Effector memory CD8-positive, alpha-beta T cell (primary cell): Measurements from ENCODE around the gene SRGAP1.

ENCODE experiments used
- ATAC-seq: fragments of 150-1000 bp; cut with Tn5 transposase; replicated peaks from 2 replicates; pipeline ENCODE4 v1.10.0; 2021; ENCODE audit warnings: mild to moderate bottlenecking, moderate library complexity
- DNase-seq, 3 experiments: peaks; one replicate each; pipeline ENCODE4 v3.0.0; 2021
- H3K27ac Mint-ChIP-seq, 2 donors: one replicate each; pipeline ENCODE4 v1.8.0; 2022; ENCODE audit warnings: mild to moderate bottlenecking in 2 of 2, mixed read lengths in 2 of 2, moderate library complexity in 2 of 2
- H3K27me3 Mint-ChIP-seq, 2 donors: one replicate each; pipeline ENCODE4 v1.8.0; 2022; ENCODE audit warnings: mixed read lengths in 2 of 2
- H3K36me3 Mint-ChIP-seq: one replicate; pipeline ENCODE4 v1.8.0; 2022; ENCODE audit warnings: mild to moderate bottlenecking, moderate library complexity, mixed read lengths; ENCODE audit not compliant: insufficient read depth
- H3K4me1 Mint-ChIP-seq, 2 donors: one replicate each; pipeline ENCODE4 v1.8.0; 2022; ENCODE audit warnings: low read depth in 2 of 2, mixed read lengths in 2 of 2
- H3K4me3 Mint-ChIP-seq, 2 donors: one replicate each; pipeline ENCODE4 v1.8.0; 2022; ENCODE audit warnings: mild to moderate bottlenecking in 2 of 2, mixed read lengths in 2 of 2, moderate library complexity in 2 of 2
- H3K9me3 Mint-ChIP-seq, 2 donors: one replicate each; pipeline ENCODE4 v1.8.0; 2022; ENCODE audit warnings: mixed read lengths in 2 of 2

SRGAP1 gene

DNA sequence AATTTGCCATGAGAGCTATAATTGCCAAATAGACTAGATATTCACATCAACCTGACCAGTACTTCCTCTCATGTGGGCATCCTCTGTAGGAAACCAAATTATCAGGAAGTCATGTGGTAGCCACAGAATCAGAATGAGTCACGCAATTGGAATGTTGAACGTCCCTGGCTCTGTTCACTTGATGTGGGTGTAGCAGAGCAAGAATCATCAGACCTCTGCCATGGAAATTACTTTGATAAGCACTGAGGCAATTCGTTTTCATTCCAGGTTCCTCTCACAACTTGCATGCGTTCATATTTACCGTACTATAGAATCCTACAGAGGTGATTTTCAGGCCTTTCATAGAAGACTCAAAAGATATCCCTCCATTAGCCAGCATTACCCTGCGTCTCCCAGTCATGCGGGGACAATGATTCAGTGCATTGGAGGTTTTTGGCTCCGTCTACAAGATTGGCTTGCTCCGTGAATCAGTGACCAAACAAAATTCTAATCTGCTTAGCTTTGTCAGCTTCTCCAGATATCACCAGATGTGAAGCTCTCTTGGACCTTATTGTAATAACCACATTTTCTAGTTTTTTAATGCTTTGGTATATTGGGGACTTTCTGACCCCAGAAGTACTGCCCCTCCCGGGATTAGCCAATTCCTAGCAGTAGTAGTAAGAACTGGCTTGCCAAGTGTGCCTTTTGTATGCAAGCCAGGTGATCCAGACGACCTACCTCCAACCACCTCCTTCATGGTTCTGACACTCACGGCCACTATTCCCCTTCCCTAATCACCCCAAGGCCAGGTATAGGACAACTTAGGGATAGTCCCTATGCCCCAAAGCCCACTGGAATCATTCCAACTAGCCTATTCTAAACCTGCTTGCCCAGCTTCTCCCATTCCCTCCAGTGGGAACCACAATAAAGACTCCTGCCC is 244.2 kb downstream of the SRGAP1 start:
- ATAC-seq (no peak), DNase-seq (no peak)
- H3K9me3 Mint-ChIP-seq, result no peaks in the 10 kb centered on the region
- H3K4me3 Mint-ChIP-seq, result no peak overlapping the region
- no peaks in the 10 kb centered on the region for H3K36me3 Mint-ChIP-seq
- H3K4me1 Mint-ChIP-seq, result no peaks in the 10 kb centered on the region
- peaks cover 8 to 11% of the 10 kb centered on the region in 2 donors for H3K27me3 Mint-ChIP-seq
- H3K27ac Mint-ChIP-seq, result no peak overlapping the region

- ATAC-seq, result no peak
- Mint-ChIP-seq H3K27me3 (peaks cover 8 to 11% of the 10 kb centered on the region in 2 donors), H3K9me3 (no peaks in the 10 kb centered on the region), H3K4me1 (no peaks in the 10 kb centered on the region), H3K27ac (no peak overlapping the region), H3K36me3 (no peaks in the 10 kb centered on the region), H3K4me3 (no peak overlapping the region)
- DNase-seq, result no peak
Measured at GRCh38 chr12:64090047-64090446, 245.5 kb downstream of the SRGAP1 start.

DNA sequence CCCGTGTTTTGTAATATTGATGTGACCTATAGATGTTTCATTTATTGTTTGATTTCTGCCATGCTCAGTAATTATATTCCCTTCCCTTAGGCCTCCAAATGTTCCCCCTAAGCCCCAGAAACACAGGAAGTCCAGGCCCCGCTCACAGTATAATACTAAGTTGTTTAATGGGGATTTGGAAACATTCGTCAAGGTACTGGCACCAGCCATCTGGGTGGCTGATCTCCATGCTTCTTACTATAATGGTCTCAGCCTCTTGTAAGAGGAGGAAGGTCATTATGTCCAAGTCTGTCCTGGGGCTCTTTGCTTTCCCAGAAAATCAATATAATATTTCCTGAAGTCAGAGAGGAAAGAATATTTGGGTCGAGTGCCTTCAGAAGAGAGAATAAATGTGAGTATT is 246.7 kb downstream of the SRGAP1 start:
- DNase-seq, result no peak
- ATAC-seq, result no peak
- Mint-ChIP-seq H3K9me3 (no peaks in the 10 kb centered on the region), H3K36me3 (no peaks in the 10 kb centered on the region), H3K4me3 (no peak overlapping the region), H3K27ac (no peak overlapping the region), H3K27me3 (peaks cover 8 to 11% of the 10 kb centered on the region in 2 donors), H3K4me1 (no peaks in the 10 kb centered on the region)

DNA sequence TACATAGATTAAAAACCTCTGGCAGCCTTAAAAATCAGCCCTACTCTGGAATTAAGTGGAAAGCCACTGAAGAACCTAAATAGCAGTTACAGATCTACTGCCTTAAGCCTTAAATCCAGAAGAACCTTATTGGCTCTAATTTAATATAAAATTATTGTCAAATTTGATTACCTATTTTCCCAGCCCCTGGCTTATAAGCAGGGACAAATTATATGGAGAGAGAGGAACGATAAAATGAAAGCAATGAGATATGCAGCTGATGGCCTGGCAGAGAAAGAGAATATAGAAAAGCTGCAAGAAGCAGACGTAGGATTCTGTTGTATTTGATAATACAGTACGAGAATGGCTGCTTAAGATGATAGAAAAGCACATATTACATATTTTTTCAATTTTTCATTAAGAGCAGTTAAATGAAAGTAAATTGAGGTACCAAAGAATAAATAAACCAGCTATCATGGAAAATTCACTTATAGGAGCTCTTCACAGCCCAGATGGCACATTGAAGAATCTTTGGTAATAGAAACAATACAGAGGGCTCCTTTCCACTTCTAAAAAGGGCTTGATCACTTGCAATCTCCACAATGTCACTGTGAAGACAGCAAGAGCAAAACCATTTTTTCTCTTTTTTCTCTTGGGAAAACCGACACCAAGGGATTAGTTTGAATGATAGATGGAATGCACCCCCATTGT is 248.2 kb downstream of the SRGAP1 start:
- no peak for ATAC-seq
- Mint-ChIP-seq H3K27ac (no peak overlapping the region), H3K4me1 (no peaks in the 10 kb centered on the region), H3K27me3 (peaks cover 8 to 11% of the 10 kb centered on the region in 2 donors), H3K4me3 (no peak overlapping the region), H3K9me3 (no peaks in the 10 kb centered on the region), H3K36me3 (no peaks in the 10 kb centered on the region)
- DNase-seq, result no peak

GRCh38 chr12:64093689-64094088 is 249.2 kb downstream of the SRGAP1 start:
- Mint-ChIP-seq H3K27ac (no peak overlapping the region), H3K36me3 (no peaks in the 10 kb centered on the region), H3K4me3 (no peak overlapping the region), H3K4me1 (no peaks in the 10 kb centered on the region), H3K27me3 (peaks cover 11 to 15% of the 10 kb centered on the region in 2 donors), H3K9me3 (no peaks in the 10 kb centered on the region)
- DNase-seq (no peak), ATAC-seq (no peak)

GRCh38 chr12:64097366-64098105 is 253.0 kb downstream of the SRGAP1 start:
- Mint-ChIP-seq H3K9me3 (no peaks in the 10 kb centered on the region), H3K36me3 (no peaks in the 10 kb centered on the region), H3K4me1 (no peaks in the 10 kb centered on the region), H3K27me3 (peaks cover 0 to 15% of the 10 kb centered on the region in 2 donors), H3K4me3 (no peak overlapping the region), H3K27ac (no peak overlapping the region)
- DNase-seq (no peak), ATAC-seq (no peak)

- no peaks in the 10 kb centered on the region for H3K4me1 Mint-ChIP-seq
- ATAC-seq, result no peak
- DNase-seq, result no peak
- H3K27ac Mint-ChIP-seq, result no peak overlapping the region
- peaks cover 0 to 18% of the 10 kb centered on the region in 2 donors for H3K27me3 Mint-ChIP-seq
- H3K36me3 Mint-ChIP-seq, result no peaks in the 10 kb centered on the region
- H3K9me3 Mint-ChIP-seq, result no peaks in the 10 kb centered on the region
- no peak overlapping the region for H3K4me3 Mint-ChIP-seq
Measured at GRCh38 chr12:64098709-64099354, 254.3 kb downstream of the SRGAP1 start.

DNA sequence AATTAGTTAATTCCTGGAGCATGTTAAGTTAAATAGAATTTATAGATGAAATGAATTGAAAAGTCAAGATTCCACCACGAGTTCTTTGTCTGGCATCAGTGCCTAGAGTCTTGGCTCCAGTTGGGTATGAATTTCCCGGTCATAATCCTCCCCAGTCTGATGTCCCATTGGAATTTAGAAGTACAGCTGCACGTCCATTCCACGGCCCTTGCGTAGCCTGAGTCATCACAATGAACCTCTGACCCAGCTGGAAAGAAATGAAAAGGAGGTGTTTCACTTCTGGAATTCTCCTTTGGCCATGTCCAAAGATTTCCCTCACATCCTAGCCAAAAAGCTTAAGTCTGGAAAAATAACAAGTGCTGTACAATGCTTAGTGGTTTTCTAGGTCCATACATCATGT is 254.9 kb downstream of the SRGAP1 start:
- Mint-ChIP-seq H3K27ac (no peak overlapping the region), H3K27me3 (peaks cover 0 to 24% of the 10 kb centered on the region in 2 donors), H3K4me1 (no peaks in the 10 kb centered on the region), H3K9me3 (no peaks in the 10 kb centered on the region), H3K4me3 (no peak overlapping the region), H3K36me3 (no peaks in the 10 kb centered on the region)
- DNase-seq, result no peak
- no peak for ATAC-seq

DNA sequence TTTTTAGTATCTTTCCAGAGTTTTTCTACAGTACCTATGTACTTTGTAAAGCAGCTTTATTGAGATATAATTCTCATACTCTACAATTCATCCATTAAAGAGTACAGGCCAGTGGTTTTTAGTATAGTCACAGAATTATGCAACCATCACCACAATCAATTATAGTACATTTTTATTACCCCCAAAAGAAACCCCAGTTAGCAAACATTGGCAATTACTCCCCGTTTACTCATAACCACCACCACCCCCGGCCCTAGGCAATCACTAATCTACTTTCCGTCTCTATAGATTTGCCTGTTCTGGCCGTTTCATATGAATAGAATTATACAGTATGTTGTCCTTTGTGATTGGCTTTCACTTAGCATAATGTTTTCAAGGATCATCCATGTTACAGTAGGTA is 257.8 kb downstream of the SRGAP1 start:
- no peaks in the 10 kb centered on the region for H3K9me3 Mint-ChIP-seq
- peaks cover 0 to 40% of the 10 kb centered on the region in 2 donors for H3K27me3 Mint-ChIP-seq
- H3K27ac Mint-ChIP-seq, result no peak overlapping the region
- H3K4me1 Mint-ChIP-seq, result no peaks in the 10 kb centered on the region
- no peak for ATAC-seq
- DNase-seq, result no peak
- H3K36me3 Mint-ChIP-seq, result no peaks in the 10 kb centered on the region
- H3K4me3 Mint-ChIP-seq, result no peak overlapping the region

DNA sequence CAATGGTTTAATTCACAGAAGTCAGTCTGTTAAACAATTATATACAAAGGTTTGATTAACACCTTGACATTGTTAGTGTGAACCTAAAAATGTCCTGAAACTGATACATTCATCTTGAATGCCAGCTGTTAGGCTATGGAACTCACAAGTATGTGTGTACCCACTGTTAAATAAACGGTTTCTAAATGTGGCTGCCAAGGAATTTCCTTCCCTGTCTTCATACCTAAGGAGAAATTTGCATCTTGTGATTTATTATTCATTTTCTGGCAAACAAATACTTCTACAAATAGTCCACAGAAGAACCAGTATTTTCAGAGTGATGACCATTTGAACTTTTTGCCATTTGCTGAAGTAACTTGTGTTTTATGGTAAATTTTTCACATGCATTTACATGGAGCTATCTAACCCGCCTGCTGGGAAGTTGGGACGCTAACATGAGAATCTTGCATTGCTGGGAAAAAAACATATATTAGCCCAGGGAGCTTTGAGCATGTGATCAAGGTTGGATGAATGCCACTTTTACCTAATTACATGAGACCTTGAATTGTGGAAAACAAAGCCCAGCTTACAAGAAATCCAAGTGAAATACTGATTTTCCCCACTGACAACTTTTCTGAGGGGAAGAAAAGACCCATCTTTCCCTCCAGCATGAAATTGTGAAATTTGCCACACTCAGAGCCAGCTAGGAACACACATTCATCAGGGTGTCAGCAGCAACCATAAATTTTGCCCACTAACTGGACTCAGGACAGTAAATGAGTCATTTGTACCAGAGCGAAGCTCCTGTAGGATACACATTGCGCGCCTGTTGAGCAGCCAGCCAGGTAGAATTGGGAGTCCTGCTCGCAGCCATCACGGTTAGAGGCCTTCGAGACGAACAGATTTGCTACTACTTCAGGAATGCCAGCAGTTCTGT is 259.6 kb downstream of the SRGAP1 start:
- Mint-ChIP-seq H3K27ac (no peak overlapping the region), H3K4me1 (no peaks in the 10 kb centered on the region), H3K36me3 (no peaks in the 10 kb centered on the region), H3K9me3 (no peaks in the 10 kb centered on the region), H3K27me3 (peaks cover 9 to 39% of the 10 kb centered on the region in 2 donors), H3K4me3 (no peak overlapping the region)
- DNase-seq (no peak), ATAC-seq (no peak)

- H3K36me3 Mint-ChIP-seq, result no peaks in the 10 kb centered on the region
- no peak overlapping the region for H3K4me3 Mint-ChIP-seq
- ATAC-seq (no peak), DNase-seq (no peak)
- H3K4me1 Mint-ChIP-seq, result no peaks in the 10 kb centered on the region
- peaks cover 9 to 43% of the 10 kb centered on the region in 2 donors for H3K27me3 Mint-ChIP-seq
- H3K9me3 Mint-ChIP-seq, result no peaks in the 10 kb centered on the region
- no peak overlapping the region for H3K27ac Mint-ChIP-seq
Measured at GRCh38 chr12:64105026-64105425, 260.5 kb downstream of the SRGAP1 start.

DNA sequence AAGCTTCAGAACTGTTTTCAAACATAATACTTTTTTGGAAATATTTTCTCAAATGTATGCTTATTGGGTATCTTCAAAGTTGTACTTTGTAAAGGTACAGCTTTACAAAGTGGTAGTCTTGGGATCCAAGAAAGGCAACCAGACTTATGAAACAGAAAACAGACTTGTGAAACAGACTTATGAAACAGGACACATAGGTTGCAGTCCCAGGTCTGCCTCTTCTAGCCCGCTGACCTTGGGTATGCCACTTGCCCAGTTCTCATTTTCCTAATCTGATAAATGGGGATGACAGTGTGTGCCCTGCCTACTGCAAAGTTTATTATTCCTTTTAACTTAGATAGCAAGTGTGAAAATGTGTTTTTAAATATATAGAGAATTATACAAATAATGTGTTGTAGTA is 263.3 kb downstream of the SRGAP1 start:
- peaks cover 9 to 43% of the 10 kb centered on the region in 2 donors for H3K27me3 Mint-ChIP-seq
- H3K4me3 Mint-ChIP-seq, result no peak overlapping the region
- no peaks in the 10 kb centered on the region for H3K4me1 Mint-ChIP-seq
- ATAC-seq, result no peak
- H3K36me3 Mint-ChIP-seq, result no peaks in the 10 kb centered on the region
- DNase-seq, result no peak
- H3K9me3 Mint-ChIP-seq, result no peaks in the 10 kb centered on the region
- no peak overlapping the region for H3K27ac Mint-ChIP-seq
